ENCODE measurements around the gene F8A1.
"Not testable (repeated sequence)": the region's sequence is repeated elsewhere in the genome, so short reads cannot be mapped to it uniquely, and the experiment has no call there.

Gene F8A1

GRCh38 chrX:154886069-154886788 is at the start of gene F8A1:
TSS of gene F8A1 (plus strand) at chrX:154886355. CDS start at chrX:154886375, 20 bp downstream.
- not testable (repeated sequence) for H3K4me1 ChIP-seq (ENCODE audit: insufficient read depth, insufficient read length); H3K36me3 ChIP-seq (ENCODE audit: insufficient read depth, insufficient read length, low read length); DNase-seq (ENCODE audit: low read depth, low spot score); H3K4me3 ChIP-seq (ENCODE audit: insufficient read length, low read depth); H3K27me3 ChIP-seq (ENCODE audit: insufficient read depth, insufficient read length); H3K9me3 ChIP-seq (ENCODE audit: insufficient read depth, low read length); H3K9ac ChIP-seq (ENCODE audit: insufficient read length, low read depth)

GRCh38 chrX:154840856-154841255 is 45.3 kb upstream of the F8A1 start:
- Histone ChIP-seq H3K36me3 (ENCODE audit: insufficient read depth, insufficient read length, low read length) (no peaks in the 10 kb centered on the region), H3K27me3 (ENCODE audit: insufficient read depth, insufficient read length) (no peaks in the 10 kb centered on the region), H3K4me1 (ENCODE audit: insufficient read depth, insufficient read length) (no peaks in the 10 kb centered on the region), H3K9ac (ENCODE audit: insufficient read length, low read depth) (no peak overlapping the region), H3K9me3 (ENCODE audit: insufficient read depth, low read length) (no peaks in the 10 kb centered on the region), H3K4me3 (ENCODE audit: insufficient read length, low read depth) (no peak overlapping the region)
- no peak for DNase-seq (ENCODE audit: low read depth, low spot score)
- TF ChIP-seq ZNF274 (IDR thresholded peaks at IDR 0.05; ENCODE audit: low read depth, low read length) (no peak), YY1 (IDR thresholded peaks at IDR 0.05; ENCODE audit: insufficient read depth, insufficient read length) (no peak), SUZ12 (IDR thresholded peaks at IDR 0.05; ENCODE audit: extremely low read depth, insufficient read depth, insufficient read length) (no peak)

GRCh38 chrX:154850957-154851611 is 35.1 kb upstream of the F8A1 start:
- Histone ChIP-seq H3K9me3 (ENCODE audit: insufficient read depth, low read length) (no peaks in the 10 kb centered on the region; the same call in 1 of the 2 replicates), H3K4me1 (ENCODE audit: insufficient read depth, insufficient read length) (no peaks in the 10 kb centered on the region), H3K36me3 (ENCODE audit: insufficient read depth, insufficient read length, low read length) (no peaks in the 10 kb centered on the region), H3K4me3 (ENCODE audit: insufficient read length, low read depth) (no peak overlapping the region), H3K9ac (ENCODE audit: insufficient read length, low read depth) (no peak overlapping the region), H3K27me3 (ENCODE audit: insufficient read depth, insufficient read length) (no peaks in the 10 kb centered on the region)
- TF ChIP-seq ZNF274 (IDR thresholded peaks at IDR 0.05; ENCODE audit: low read depth, low read length): no peak
- no peak for DNase-seq (ENCODE audit: low read depth, low spot score)

- Histone ChIP-seq H3K9ac (ENCODE audit: insufficient read length, low read depth) (no peak overlapping the region), H3K9me3 (ENCODE audit: insufficient read depth, low read length) (no peaks in the 10 kb centered on the region), H3K4me1 (ENCODE audit: insufficient read depth, insufficient read length) (no peaks in the 10 kb centered on the region), H3K27me3 (ENCODE audit: insufficient read depth, insufficient read length) (no peaks in the 10 kb centered on the region), H3K4me3 (ENCODE audit: insufficient read length, low read depth) (no peak overlapping the region), H3K36me3 (ENCODE audit: insufficient read depth, insufficient read length, low read length) (no peaks in the 10 kb centered on the region)
- TF ChIP-seq ZNF274 (IDR thresholded peaks at IDR 0.05; ENCODE audit: low read depth, low read length): no peak
- TF ChIP-seq YY1 (IDR thresholded peaks at IDR 0.05; ENCODE audit: insufficient read depth, insufficient read length): no peak
- no peak for TF ChIP-seq SUZ12 (IDR thresholded peaks at IDR 0.05; ENCODE audit: extremely low read depth, insufficient read depth, insufficient read length)
- DNase-seq (ENCODE audit: low read depth, low spot score): no peak
These were observed 30.9 kb upstream of the F8A1 start for GRCh38 chrX:154855256-154855655.

- H3K9ac ChIP-seq (ENCODE audit: insufficient read length, low read depth); H3K4me3 ChIP-seq (ENCODE audit: insufficient read length, low read depth); H3K27me3 ChIP-seq (ENCODE audit: insufficient read depth, insufficient read length); H3K9me3 ChIP-seq (ENCODE audit: insufficient read depth, low read length); H3K36me3 ChIP-seq (ENCODE audit: insufficient read depth, insufficient read length, low read length); DNase-seq (ENCODE audit: low read depth, low spot score); H3K4me1 ChIP-seq (ENCODE audit: insufficient read depth, insufficient read length): not testable (repeated sequence)
These were observed 17.6 kb upstream of the F8A1 start for GRCh38 chrX:154868522-154868921.

GRCh38 chrX:154873329-154873728 is 12.8 kb upstream of the F8A1 start:
- no peak overlapping the region for H3K9ac ChIP-seq (ENCODE audit: insufficient read length, low read depth)
- no peaks in the 10 kb centered on the region for H3K36me3 ChIP-seq (ENCODE audit: insufficient read depth, insufficient read length, low read length)
- no peak for DNase-seq (ENCODE audit: low read depth, low spot score)
- H3K4me3 ChIP-seq (ENCODE audit: insufficient read length, low read depth): no peak overlapping the region
- H3K27me3 ChIP-seq (ENCODE audit: insufficient read depth, insufficient read length): no peaks in the 10 kb centered on the region
- no peaks in the 10 kb centered on the region for H3K4me1 ChIP-seq (ENCODE audit: insufficient read depth, insufficient read length)
- no peaks in the 10 kb centered on the region for H3K9me3 ChIP-seq (ENCODE audit: insufficient read depth, low read length)
- TF ChIP-seq YY1 (IDR thresholded peaks at IDR 0.05; ENCODE audit: insufficient read depth, insufficient read length): no peak
- TF ChIP-seq ZNF274 (IDR thresholded peaks at IDR 0.05; ENCODE audit: low read depth, low read length): no peak
- no peak for TF ChIP-seq SUZ12 (IDR thresholded peaks at IDR 0.05; ENCODE audit: extremely low read depth, insufficient read depth, insufficient read length)

- H3K4me3 ChIP-seq (ENCODE audit: insufficient read length, low read depth); H3K27me3 ChIP-seq (ENCODE audit: insufficient read depth, insufficient read length); H3K36me3 ChIP-seq (ENCODE audit: insufficient read depth, insufficient read length, low read length); DNase-seq (ENCODE audit: low read depth, low spot score); H3K9me3 ChIP-seq (ENCODE audit: insufficient read depth, low read length); H3K9ac ChIP-seq (ENCODE audit: insufficient read length, low read depth); H3K4me1 ChIP-seq (ENCODE audit: insufficient read depth, insufficient read length): not testable (repeated sequence)
These were observed 2.1 kb upstream of the F8A1 start for GRCh38 chrX:154884069-154884468.

GRCh38 chrX:154885057-154885456 is 1.1 kb upstream of the F8A1 start:
- not testable (repeated sequence) for H3K9ac ChIP-seq (ENCODE audit: insufficient read length, low read depth); H3K36me3 ChIP-seq (ENCODE audit: insufficient read depth, insufficient read length, low read length); H3K4me3 ChIP-seq (ENCODE audit: insufficient read length, low read depth); H3K27me3 ChIP-seq (ENCODE audit: insufficient read depth, insufficient read length); H3K4me1 ChIP-seq (ENCODE audit: insufficient read depth, insufficient read length); H3K9me3 ChIP-seq (ENCODE audit: insufficient read depth, low read length); DNase-seq (ENCODE audit: low read depth, low spot score)

GRCh38 chrX:154885549-154885948 is 606 bp upstream of the F8A1 start:
- not testable (repeated sequence) for H3K36me3 ChIP-seq (ENCODE audit: insufficient read depth, insufficient read length, low read length); H3K4me1 ChIP-seq (ENCODE audit: insufficient read depth, insufficient read length); DNase-seq (ENCODE audit: low read depth, low spot score); H3K9me3 ChIP-seq (ENCODE audit: insufficient read depth, low read length); H3K4me3 ChIP-seq (ENCODE audit: insufficient read length, low read depth); H3K9ac ChIP-seq (ENCODE audit: insufficient read length, low read depth); H3K27me3 ChIP-seq (ENCODE audit: insufficient read depth, insufficient read length)

- not testable (repeated sequence) for H3K9ac ChIP-seq (ENCODE audit: insufficient read length, low read depth); H3K4me3 ChIP-seq (ENCODE audit: insufficient read length, low read depth); H3K36me3 ChIP-seq (ENCODE audit: insufficient read depth, insufficient read length, low read length); H3K9me3 ChIP-seq (ENCODE audit: insufficient read depth, low read length); H3K27me3 ChIP-seq (ENCODE audit: insufficient read depth, insufficient read length); DNase-seq (ENCODE audit: low read depth, low spot score); H3K4me1 ChIP-seq (ENCODE audit: insufficient read depth, insufficient read length)
These were observed 650 bp downstream of the F8A1 start for GRCh38 chrX:154886789-154887221.

Measured in NT2/D1 (cell line).